Kidney epithelial cell (primary cell): ENCODE measurements around the gene CEP128. TPM values are rescaled to one million over a fixed set of nuclear protein-coding genes. Genes with fewer than 3 reads are reported as not detected.

Experiments used
- DNase-seq: peaks from one replicate; pipeline ENCODE4 v3.0.0-alpha.2; 2010; ENCODE audit warnings: low read depth
- H3K27me3 ChIP-seq: 2 replicates; pipeline ENCODE4 v1.6.0; 2011; ENCODE audit warnings: low read length; ENCODE audit not compliant: control insufficient read depth, insufficient read depth
- H3K36me3 ChIP-seq: 2 replicates; pipeline ENCODE4 v1.5.1; 2011; ENCODE audit warnings: low read length; ENCODE audit not compliant: control insufficient read depth, insufficient read depth
- H3K4me3 ChIP-seq: 2 replicates; pipeline ENCODE4 v1.5.1; 2011; ENCODE audit warnings: low read depth, mild to moderate bottlenecking, control low read depth, low read length
- CTCF ChIP-seq: IDR thresholded peaks from 2 replicates; pipeline ENCODE4 v1.5.1; 2011; ENCODE audit warnings: mild to moderate bottlenecking, moderate library complexity, low read length, control low read depth, inconsistent platforms; ENCODE audit not compliant: insufficient read depth, poor library complexity, severe bottlenecking
- total RNA-seq: library from RNA; depleted of rRNA; stranded (reverse); fragments of >200 nt; gene quantifications from 2 replicates; pipeline ENCODE4 v1.2.3, GENCODE V29; 2015

Gene CEP128
- total RNA-seq, 1 donor from 2014 or later, result 1.7 TPM

- DNase-seq, result no peak
- no peaks in the 10 kb centered on the region for H3K27me3 ChIP-seq
- TF ChIP-seq CTCF, result no peak
- no peaks in the 10 kb centered on the region for H3K36me3 ChIP-seq
- H3K4me3 ChIP-seq, result no peak overlapping the region
Observed at GRCh38 chr14:80867798-80868197, 73.7 kb downstream of the CEP128 start.

GRCh38 chr14:80867091-80867490 is 74.4 kb downstream of the CEP128 start:
- no peak overlapping the region for H3K4me3 ChIP-seq
- DNase-seq, result no peak
- no peak for TF ChIP-seq CTCF
- no peaks in the 10 kb centered on the region for H3K36me3 ChIP-seq
- H3K27me3 ChIP-seq, result no peaks in the 10 kb centered on the region

GRCh38 chr14:80865565-80865964 is 76.0 kb downstream of the CEP128 start:
- H3K4me3 ChIP-seq, result no peak overlapping the region
- no peak for DNase-seq
- no peak for TF ChIP-seq CTCF

GRCh38 chr14:80862983-80863382 is 78.6 kb downstream of the CEP128 start:
- no peak for DNase-seq
- no peaks in the 10 kb centered on the region for H3K36me3 ChIP-seq
- TF ChIP-seq CTCF, result no peak
- no peak overlapping the region for H3K4me3 ChIP-seq
- H3K27me3 ChIP-seq, result no peaks in the 10 kb centered on the region

More at GRCh38 chr14:80865565-80865964, 76.0 kb downstream of the CEP128 start:
- Histone ChIP-seq H3K27me3 (no peaks in the 10 kb centered on the region), H3K36me3 (no peaks in the 10 kb centered on the region)

- no peak for DNase-seq
Observed at GRCh38 chr14:80862541-80862940, 79.0 kb downstream of the CEP128 start.

More at GRCh38 chr14:80862541-80862940, 79.0 kb downstream of the CEP128 start:
- no peak for TF ChIP-seq CTCF
- H3K27me3 ChIP-seq, result no peaks in the 10 kb centered on the region
- no peaks in the 10 kb centered on the region for H3K36me3 ChIP-seq
- H3K4me3 ChIP-seq, result no peak overlapping the region
